ENCODE measurements around the gene SYNDIG1.

DNA sequence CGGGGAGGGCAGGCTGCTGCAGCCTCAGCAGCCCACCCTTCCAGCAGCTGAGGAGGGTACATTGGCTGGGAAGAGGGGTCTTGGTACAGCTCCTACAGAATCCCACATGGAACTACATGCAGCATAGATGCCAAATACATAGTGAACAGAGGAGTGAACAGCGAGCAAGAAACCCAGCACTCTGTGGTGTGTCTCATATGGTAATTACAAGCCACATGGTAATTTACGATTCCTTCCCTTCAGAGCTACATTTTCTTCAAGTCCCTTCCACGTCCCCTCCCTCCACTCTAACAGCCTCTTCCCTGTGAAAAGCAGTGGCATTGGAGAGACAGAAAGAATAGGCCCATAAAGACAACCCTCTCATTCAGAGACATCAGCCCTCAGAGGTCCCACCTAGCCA, 167.7 kb downstream of the SYNDIG1 start:
- TF ChIP-seq, protein P1, sequence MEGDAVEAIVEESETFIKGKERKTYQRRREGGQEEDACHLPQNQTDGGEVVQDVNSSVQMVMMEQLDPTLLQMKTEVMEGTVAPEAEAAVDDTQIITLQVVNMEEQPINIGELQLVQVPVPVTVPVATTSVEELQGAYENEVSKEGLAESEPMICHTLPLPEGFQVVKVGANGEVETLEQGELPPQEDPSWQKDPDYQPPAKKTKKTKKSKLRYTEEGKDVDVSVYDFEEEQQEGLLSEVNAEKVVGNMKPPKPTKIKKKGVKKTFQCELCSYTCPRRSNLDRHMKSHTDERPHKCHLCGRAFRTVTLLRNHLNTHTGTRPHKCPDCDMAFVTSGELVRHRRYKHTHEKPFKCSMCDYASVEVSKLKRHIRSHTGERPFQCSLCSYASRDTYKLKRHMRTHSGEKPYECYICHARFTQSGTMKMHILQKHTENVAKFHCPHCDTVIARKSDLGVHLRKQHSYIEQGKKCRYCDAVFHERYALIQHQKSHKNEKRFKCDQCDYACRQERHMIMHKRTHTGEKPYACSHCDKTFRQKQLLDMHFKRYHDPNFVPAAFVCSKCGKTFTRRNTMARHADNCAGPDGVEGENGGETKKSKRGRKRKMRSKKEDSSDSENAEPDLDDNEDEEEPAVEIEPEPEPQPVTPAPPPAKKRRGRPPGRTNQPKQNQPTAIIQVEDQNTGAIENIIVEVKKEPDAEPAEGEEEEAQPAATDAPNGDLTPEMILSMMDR (IDR thresholded peaks at IDR 0.05), result no peak
- TF ChIP-seq, protein P2, sequence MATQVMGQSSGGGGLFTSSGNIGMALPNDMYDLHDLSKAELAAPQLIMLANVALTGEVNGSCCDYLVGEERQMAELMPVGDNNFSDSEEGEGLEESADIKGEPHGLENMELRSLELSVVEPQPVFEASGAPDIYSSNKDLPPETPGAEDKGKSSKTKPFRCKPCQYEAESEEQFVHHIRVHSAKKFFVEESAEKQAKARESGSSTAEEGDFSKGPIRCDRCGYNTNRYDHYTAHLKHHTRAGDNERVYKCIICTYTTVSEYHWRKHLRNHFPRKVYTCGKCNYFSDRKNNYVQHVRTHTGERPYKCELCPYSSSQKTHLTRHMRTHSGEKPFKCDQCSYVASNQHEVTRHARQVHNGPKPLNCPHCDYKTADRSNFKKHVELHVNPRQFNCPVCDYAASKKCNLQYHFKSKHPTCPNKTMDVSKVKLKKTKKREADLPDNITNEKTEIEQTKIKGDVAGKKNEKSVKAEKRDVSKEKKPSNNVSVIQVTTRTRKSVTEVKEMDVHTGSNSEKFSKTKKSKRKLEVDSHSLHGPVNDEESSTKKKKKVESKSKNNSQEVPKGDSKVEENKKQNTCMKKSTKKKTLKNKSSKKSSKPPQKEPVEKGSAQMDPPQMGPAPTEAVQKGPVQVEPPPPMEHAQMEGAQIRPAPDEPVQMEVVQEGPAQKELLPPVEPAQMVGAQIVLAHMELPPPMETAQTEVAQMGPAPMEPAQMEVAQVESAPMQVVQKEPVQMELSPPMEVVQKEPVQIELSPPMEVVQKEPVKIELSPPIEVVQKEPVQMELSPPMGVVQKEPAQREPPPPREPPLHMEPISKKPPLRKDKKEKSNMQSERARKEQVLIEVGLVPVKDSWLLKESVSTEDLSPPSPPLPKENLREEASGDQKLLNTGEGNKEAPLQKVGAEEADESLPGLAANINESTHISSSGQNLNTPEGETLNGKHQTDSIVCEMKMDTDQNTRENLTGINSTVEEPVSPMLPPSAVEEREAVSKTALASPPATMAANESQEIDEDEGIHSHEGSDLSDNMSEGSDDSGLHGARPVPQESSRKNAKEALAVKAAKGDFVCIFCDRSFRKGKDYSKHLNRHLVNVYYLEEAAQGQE (IDR thresholded peaks at IDR 0.05; ENCODE audit: insufficient read depth in 1 of 2, low read depth in 2 of 2, low read length in 1 of 2), result no peak

Data from Panc1 (cell line).